Stimulated activated CD4-positive, alpha-beta T cell treated with anti-CD3 and anti-CD28 coated beads, Interleukin-1b, Interleukin-23, amount 100 ng/mL, for 1 hour (primary cell): ENCODE measurements around the gene IL19.
"Not testable (repeated sequence)": the region's sequence is repeated elsewhere in the genome, so short reads cannot be mapped to it uniquely, and the experiment has no call there.

Experiments
- DNase-seq, 2 donors: peaks; one replicate each; pipeline ENCODE4 v3.0.0-alpha.2; 2020; ENCODE audit warnings: low read depth in 2 of 2

Gene IL19

GRCh38 chr1:206776229-206776628 is 5.7 kb downstream of the IL19 start:
- DNase-seq = no peak

DNA sequence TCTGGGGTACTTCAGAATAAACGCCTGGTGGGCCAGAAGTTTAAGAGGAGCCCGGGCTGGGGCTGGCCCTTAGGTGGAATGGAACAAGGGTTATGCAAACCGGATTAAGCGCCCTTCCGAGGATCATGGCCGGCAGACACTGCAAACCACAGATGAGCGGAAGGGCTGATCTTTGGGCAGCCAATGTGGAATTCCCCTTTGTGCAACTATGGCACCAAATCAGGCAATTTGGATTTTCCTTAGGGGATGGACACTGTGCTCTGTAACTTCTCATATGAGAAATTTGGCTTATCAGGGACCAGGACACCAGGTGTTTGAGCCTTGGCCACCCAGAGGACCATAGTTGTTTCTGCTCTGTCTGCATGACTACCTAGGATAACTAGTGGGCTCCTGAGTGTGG is 7.5 kb downstream of the IL19 start:
- DNase-seq = no peak

- DNase-seq = not testable (repeated sequence)
Measured at GRCh38 chr1:206778911-206779310, 8.3 kb downstream of the IL19 start.

DNA sequence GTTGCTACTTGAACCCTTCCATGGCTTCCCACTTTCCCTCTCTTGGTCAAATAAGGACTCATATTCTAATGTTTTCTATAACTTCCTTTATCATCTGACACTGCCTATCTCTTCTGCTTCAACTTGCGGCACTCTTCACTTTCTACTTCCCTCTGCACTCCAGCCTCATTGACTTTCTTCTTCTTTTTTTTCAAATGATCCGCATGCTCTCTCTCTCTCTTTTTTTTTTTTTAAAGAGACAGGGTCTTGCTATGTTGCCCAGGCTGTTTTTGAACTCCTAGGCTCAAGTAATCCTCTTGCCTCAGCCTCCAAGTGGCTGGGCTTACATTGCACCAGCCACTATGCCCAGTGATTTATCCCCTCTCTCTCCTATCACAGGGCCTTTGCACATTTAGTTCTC is 9.1 kb downstream of the IL19 start:
- no peak for DNase-seq

DNA sequence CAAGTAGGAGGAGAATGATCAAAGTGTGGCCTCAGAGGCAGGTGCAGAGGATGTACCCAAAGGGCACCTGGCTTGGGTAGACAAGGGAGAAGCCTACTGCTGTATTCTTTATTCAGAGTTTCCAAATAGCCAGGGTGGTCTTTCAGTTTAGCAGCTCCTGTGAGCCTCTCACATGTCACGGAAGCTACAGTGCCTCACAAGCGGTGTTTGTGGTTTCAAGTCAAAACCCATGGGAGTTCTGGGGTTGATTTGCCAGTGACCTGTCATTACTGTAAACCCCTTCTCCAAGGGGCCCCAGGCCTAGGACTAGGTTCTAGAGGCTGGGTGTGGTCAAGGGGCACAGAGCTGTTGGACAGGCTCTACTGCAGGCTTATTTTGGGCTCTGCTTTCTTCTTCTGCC is 11.9 kb downstream of the IL19 start:
- no peak for DNase-seq

DNA sequence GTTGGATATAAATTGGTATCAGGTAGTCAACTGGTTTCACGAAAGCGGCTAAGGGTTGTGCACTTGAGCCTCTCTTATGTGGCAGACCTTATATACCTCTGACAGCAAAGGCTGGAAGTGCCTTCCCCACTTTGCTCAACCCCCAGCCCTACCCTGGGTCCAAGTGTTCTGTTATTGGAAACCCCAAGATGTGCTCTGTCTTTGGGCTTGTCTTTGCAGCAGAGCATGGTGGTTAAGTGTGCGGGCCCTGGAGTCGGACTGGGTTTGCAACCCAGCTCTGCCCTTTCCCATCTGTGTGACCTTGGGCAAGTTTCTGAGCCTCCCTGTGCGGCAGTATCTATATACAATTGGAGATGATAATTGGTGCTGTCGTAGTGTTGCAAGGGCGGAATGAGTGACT is 12.9 kb downstream of the IL19 start:
- no peak for DNase-seq

GRCh38 chr1:206784471-206784903 is 13.9 kb downstream of the IL19 start:
- DNase-seq = peak; percentile 54 to 83

DNA sequence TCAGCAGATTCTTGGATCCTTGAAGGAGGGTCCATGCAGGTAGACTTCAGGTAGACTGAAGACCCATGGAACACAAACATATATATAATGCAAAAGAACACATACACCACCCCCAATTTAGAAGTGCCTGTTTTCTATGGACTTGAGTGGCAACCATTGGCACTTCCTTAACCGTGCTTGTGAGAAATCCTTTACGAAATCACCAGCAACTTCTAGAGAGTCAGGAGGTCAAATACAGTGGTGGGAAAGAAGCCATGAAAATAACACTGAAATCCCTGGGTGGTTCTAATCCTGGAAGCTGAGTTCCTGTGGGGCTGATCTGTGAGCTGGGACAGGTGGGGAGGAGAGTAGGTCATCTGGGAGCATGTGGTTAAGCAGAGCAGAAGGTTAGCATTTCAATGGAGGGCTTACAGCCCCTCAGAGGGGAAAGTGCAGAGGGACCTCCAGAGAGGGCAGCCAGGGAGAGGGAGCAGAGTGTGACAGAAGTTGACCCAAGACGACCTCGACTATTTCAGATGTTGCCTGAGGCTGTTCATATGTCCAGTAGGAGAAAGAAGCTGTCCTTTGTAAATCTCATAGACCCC is 14.7 kb downstream of the IL19 start:
- DNase-seq = no peak

- no peak for DNase-seq
Measured at GRCh38 chr1:206786212-206786886, 15.8 kb downstream of the IL19 start.

- no peak for DNase-seq
Measured at GRCh38 chr1:206787891-206788290, 17.3 kb downstream of the IL19 start.

- no peak for DNase-seq
Measured at GRCh38 chr1:206788487-206789050, 18.0 kb downstream of the IL19 start.

DNA sequence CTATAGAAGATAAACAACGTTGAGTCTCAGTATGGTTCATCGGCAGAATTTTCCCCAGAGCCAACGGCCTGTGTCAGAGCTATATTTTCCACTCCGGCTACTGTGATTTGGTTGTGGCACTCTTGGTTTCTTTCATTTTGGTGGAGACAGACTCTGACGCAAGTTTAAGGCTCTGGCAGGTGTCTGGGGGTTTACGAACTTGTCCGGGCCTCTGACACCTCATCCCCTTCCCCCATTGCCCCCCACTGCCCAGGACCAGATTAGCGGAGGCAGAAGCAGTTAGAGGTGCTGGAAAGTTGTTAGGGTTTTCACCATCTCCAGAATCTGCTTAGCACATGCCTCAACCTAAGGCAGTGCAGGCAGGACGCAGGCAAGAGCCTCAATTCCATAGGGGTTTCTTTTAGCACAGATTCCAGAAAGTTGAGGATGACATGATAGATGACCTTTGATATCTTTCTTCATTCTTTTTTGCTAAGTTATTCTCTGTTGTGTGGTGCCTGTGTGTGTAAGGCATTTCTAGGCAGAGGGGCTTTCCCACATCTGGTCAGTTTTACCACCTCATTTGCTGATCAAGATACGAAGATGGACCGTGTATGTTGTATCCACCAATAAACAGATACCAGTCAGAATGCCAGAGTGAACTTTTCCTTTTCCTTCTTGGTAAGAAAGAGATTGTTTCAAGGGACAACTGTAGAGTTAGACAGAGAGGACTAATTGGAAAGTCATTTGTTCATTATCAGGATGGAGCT is 20.1 kb downstream of the IL19 start:
- no peak for DNase-seq

DNA sequence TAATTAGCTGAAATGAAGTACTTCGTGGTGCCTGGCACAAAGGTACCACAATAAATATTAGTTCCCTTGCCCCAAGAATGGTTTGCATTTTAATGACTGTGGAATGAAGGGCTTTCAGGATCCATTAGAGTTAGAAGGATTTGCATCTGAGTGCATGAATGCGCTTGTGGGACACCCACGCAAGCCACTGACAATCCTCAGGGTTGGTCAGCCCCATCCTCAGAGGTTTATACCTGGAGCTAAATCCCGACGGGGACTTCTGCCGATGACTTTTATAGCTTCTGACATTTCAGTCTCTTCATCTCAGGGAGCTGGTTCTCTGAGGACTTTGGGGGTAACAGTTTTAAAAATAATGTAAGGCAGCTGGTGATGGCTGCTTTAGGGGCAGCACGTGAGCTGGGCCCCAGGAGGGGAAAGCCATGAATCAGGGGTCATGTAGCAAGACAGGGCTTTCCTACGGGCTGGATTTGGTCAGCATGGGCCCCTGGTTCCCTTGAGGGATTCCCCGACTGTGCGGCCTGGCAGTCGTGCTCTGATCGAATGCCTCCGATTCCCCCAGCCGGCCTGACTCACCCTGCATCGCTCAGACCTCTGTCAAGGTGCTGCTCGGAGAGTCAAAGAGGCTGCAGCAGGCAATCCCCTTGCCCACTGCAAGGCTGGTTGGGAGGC is 22.5 kb downstream of the IL19 start:
- DNase-seq = no peak

GRCh38 chr1:206793620-206794019 is 23.0 kb downstream of the IL19 start:
- DNase-seq = no peak

DNA sequence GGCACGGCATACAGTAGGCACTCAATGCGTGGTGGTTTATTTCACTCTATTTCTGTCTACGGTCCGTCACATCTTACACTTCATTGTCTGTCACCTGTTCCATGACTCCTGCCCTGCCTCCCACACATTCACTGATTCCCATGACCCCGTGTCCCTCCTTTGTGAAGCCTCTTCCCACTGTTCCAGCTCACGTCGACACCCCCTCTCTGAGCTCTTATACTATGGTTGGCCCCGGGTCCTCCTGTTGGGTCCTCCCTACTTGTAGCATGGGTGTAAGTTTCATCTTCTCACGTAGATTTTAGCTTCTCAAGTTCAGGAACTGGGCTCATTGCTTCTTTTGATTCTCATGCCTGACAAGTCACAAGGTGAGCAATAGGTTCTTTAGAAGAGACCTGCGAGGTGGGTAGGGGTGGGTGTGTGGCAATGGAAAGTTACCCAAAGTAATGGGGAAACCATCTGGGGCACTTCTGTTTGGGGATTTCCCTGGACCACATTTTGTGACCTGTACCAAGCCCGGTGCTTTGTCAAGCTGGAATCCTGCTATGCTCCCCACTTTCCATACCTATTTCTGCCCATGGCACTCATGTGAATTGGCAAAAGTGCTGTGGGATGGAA is 23.8 kb downstream of the IL19 start:
- DNase-seq = no peak

DNA sequence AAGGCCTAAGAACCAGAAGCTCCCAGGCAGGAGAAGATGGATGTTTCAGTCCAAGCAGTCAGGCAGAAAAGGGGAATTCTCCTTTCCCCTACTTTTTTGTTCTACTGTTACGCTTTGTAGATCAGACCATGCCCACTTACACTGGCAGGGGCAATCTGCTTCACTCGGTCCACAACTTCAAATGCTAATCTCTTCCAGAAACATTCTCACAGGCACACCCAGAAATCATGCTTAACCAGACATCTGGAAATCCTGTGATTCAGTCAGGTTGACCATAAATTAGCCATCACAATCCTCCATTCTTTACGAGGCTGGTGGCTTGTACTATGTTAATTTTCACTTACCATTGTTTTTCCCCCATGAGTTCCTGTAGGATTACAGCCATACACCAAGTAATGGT is 25.5 kb downstream of the IL19 start:
- DNase-seq = no peak

GRCh38 chr1:206796981-206797402 is 26.4 kb downstream of the IL19 start:
- DNase-seq = no peak

DNA sequence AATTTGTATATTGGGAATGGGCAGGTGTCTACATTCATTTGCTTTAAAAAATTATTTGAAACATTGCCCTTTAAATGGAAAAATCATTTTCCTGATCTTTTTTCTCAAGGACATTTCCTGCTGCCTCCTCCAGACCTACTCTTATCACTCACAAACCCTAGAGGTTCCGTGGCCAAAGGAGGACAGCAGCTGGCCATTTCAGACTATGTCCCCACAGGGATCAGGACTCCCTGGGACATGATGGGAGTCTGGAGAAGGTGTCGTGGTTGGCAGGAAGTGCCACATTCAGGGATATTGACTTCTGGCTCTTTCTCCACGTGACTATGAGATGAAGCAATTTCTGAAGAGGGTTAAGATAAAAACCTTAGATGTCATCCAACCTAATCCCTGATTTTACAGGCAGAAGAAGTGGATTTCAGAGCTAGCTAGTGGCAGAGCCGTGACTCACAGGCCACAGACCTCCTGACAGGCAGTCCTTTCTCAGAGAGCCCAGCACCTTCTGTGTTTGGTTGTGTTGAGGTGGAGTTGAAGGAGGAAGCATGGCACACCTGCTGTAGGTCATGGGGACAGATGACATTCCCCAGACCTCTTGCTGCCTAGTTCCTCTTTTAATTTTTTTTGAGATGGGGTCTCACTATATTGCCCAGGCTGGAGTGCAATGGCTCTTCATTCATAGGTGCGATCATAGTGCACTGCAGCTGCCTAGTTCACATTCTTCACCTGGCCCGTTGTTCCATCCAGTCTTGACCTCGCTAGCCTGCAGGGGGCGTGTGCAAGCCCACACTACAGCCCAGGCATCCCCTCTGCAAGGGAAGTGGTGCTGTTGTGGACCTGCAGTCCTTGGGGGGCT is 27.2 kb downstream of the IL19 start:
- no peak for DNase-seq

DNA sequence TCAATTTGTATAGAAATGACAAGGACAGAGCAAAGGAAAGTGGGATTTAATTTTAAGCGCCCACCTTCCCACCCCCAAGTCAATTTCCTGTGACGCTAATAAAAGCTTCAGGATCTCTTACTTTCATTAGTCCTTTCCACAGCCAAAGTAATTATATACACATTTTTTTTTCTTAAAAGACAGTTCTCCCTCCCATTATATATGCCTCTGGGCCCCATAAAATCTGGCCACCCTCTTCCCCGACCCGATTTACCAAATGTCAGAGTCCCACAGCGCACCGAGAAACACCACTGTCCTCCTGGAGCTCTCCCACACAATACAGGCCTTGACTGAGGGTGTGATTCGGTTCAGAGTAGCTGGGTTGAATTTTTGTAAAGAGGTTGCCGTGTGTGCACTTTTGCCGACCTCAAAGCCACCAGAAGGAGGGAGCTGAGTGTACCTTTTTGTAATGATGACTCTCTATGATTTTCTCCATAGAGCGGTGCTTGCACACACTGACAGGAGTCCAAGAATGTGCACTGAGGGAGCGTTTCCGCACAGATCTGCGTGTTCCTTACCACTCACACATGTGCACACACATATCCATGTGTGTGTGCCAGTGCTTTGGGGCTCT is 27.9 kb downstream of the IL19 start:
- no peak for DNase-seq

- DNase-seq = no peak
Measured at GRCh38 chr1:206799311-206799710, 28.7 kb downstream of the IL19 start.
